Naive thymus-derived CD4-positive, alpha-beta T cell (primary cell): ENCODE measurements around the gene LMO7. TPM values are rescaled to one million over a fixed set of nuclear protein-coding genes. Genes with fewer than 3 reads are reported as not detected.
"Not testable (repeated sequence)": the region's sequence is repeated elsewhere in the genome, so short reads cannot be mapped to it uniquely, and the experiment has no call there.

Source experiments
- ATAC-seq: fragments of 150-1000 bp; cut with Tn5 transposase; 2 replicates; pipeline ENCODE4 v1.10.0; 2021; ENCODE audit warnings: mild to moderate bottlenecking, moderate library complexity
- CTCF ChIA-PET: fragments of 350-600 bp; sonication (Branson Sonifier 250); formaldehyde crosslinking; loops from one replicate; lab custom pipeline; 2021; ENCODE audit warnings: antibody characterized with exemption; lab: Charles Lee
- POLR2A ChIA-PET: fragments of 350-600 bp; sonication (Branson Sonifier 250); formaldehyde crosslinking; loops from one replicate; lab custom pipeline; 2021; ENCODE audit warnings: antibody characterized with exemption, inconsistent platforms; lab: Charles Lee
- DNase-seq, 9 donors: peaks; one replicate each; pipeline versions ENCODE4 v3.0.0 to v3.0.0-alpha.2; 2020 to 2022; ENCODE audit warnings: mixed read lengths in 1 of 9
- H3K27ac ChIP-seq: one replicate; pipeline ENCODE4 v1.7.0; 2013; ENCODE audit warnings: mild to moderate bottlenecking, low read depth, low read length, moderate library complexity
- H3K27me3 ChIP-seq, 2 donors: one replicate each; pipeline ENCODE4 v1.7.0; 2013; ENCODE audit warnings: low read length in 2 of 2, mild to moderate bottlenecking in 2 of 2, moderate library complexity in 2 of 2; ENCODE audit not compliant: control insufficient read depth in 2 of 2, insufficient read depth in 2 of 2
- H3K36me3 ChIP-seq, 3 experiments: 1 replicate in 2 of 3; 2 replicates in 1 of 3; pipeline ENCODE4 v1.7.0; 2013; ENCODE audit warnings: low read length in 3 of 3, mild to moderate bottlenecking in 3 of 3, moderate library complexity in 1 of 3; ENCODE audit not compliant: insufficient read depth in 3 of 3, control insufficient read depth in 2 of 3
- H3K4me1 ChIP-seq, 2 donors: one replicate each; pipeline ENCODE4 v1.7.0; 2013; ENCODE audit warnings: low read length in 2 of 2, mild to moderate bottlenecking in 2 of 2, moderate library complexity in 1 of 2; ENCODE audit not compliant: control insufficient read depth in 2 of 2, insufficient read depth in 2 of 2
- H3K4me3 ChIP-seq: 2 replicates; pipeline ENCODE4 v1.7.0; 2013; ENCODE audit warnings: mild to moderate bottlenecking, low read length
- H3K9me3 ChIP-seq, 3 experiments: 1 replicate in 2 of 3; 2 replicates in 1 of 3; pipeline ENCODE4 v1.7.0; 2013; ENCODE audit warnings: low read length in 3 of 3; ENCODE audit not compliant: control insufficient read depth in 2 of 3
- H3K27ac Mint-ChIP-seq, 9 donors: one replicate each; pipeline ENCODE4 v1.8.0; 2020 to 2022; ENCODE audit warnings: mixed read lengths in 9 of 9, mild to moderate bottlenecking in 8 of 9, moderate library complexity in 5 of 9, inconsistent platforms in 2 of 9
- H3K27me3 Mint-ChIP-seq, 5 donors: one replicate each; pipeline ENCODE4 v1.8.0; 2021 to 2022; ENCODE audit warnings: mixed read lengths in 5 of 5, mild to moderate bottlenecking in 1 of 5
- H3K36me3 Mint-ChIP-seq, 5 donors: one replicate each; pipeline ENCODE4 v1.8.0; 2020 to 2022; ENCODE audit warnings: mixed read lengths in 5 of 5, mild to moderate bottlenecking in 3 of 5, inconsistent platforms in 1 of 5
- H3K4me1 Mint-ChIP-seq, 7 donors: one replicate each; pipeline ENCODE4 v1.8.0; 2020 to 2022; ENCODE audit warnings: mixed read lengths in 7 of 7, mild to moderate bottlenecking in 3 of 7, inconsistent platforms in 1 of 7
- H3K4me3 Mint-ChIP-seq, 10 donors: one replicate each; pipeline ENCODE4 v1.8.0; 2020 to 2022; ENCODE audit warnings: mild to moderate bottlenecking in 10 of 10, mixed read lengths in 10 of 10, moderate library complexity in 6 of 10, inconsistent platforms in 2 of 10
- H3K9me3 Mint-ChIP-seq, 11 donors: one replicate each; pipeline ENCODE4 v1.8.0; 2020 to 2022; ENCODE audit warnings: mixed read lengths in 11 of 11, mild to moderate bottlenecking in 4 of 11, inconsistent platforms in 1 of 11, moderate library complexity in 1 of 11
- intact Hi-C, 2 donors: fragments of 100-400 bp; cut with micrococcal nuclease; formaldehyde crosslinking; loops; one replicate each; pipeline ENCODE4 v1.15.1; 2023
- polyA plus RNA-seq, 2 donors: library from polyadenylated mRNA; unstranded; fragments of 300-500 nt; fragmentation: Illumina TruSeq; gene quantifications; one replicate each; pipeline ENCODE4 v1.2.3, GENCODE V29; 2021
- total RNA-seq, 6 experiments: library from RNA in 5 of 6; stranded (reverse) in 5 of 6; gene quantifications; 1 replicate in 5 of 6; 2 replicates in 1 of 6; pipeline ENCODE4 v1.2.3 and lab custom pipeline; 2021 to 2026

Gene LMO7
- total and polyA plus RNA-seq, 7 experiments from 2014 or later, result 18.0 to 68.1 (median 37.8) TPM

DNA sequence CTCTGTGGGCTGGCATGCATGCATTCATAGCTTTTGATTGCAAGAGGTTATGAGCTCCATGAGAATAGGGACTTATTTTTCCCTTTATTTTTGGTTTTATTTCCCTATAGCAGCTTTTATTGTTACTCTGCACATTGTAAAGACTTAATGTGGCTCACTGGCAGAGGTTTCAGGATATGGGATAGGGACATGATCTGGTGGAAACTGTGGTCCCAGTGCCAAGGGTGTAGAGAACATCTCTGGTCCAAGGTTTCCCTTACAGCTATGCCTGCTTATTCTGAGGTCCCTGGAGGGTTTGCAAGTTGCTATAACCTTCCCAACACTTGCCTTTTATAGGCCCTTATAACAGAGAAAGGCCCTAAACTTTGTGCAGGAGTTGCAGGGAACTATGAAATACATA lies 33.6 kb downstream of the LMO7 start:
- Histone ChIP-seq H3K27ac (no peak overlapping the region), H3K9me3 (no peaks in the 10 kb centered on the region), H3K36me3 (no peaks in the 10 kb centered on the region), H3K4me1 (no peaks in the 10 kb centered on the region), H3K4me3 (no peak overlapping the region), H3K27me3 (no peaks in the 10 kb centered on the region)
- ChIA-PET POLR2A (no interaction called here), CTCF (no interaction called here)
- H3K4me1 Mint-ChIP-seq, result no peaks in the 10 kb centered on the region
- no peak overlapping the region for H3K27ac Mint-ChIP-seq
- H3K27me3 Mint-ChIP-seq, result no peaks in the 10 kb centered on the region
- H3K4me3 Mint-ChIP-seq, result no peak overlapping the region
- ATAC-seq (no peak), DNase-seq (no peak)
- intact Hi-C loops, result loop anchor here in 1 of 2 donors (5.0 kb wide), 1 partner anchor 803 kb away; no protein-coding TSS in a partner anchor
- peaks cover 0 to 18% (median under 1%) of the 10 kb centered on the region in 5 donors for H3K36me3 Mint-ChIP-seq
- no peaks in the 10 kb centered on the region for H3K9me3 Mint-ChIP-seq

DNA sequence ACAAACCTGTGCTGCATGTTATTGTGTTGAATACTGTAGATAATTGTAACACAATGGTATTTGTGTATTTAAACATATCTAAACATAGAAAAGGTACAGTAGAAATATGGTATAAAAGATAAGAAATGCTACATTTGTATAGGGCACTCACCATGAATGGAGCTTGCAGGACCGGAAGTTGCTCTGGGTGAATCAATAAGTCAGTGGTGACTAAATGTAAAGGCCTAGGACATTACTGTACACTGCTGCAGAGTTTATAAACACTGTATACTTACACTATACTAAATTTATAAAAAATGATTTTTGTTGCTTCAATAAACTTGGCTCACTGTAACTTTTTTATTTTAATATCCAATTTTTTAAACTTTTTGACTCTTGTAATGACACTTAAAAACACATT lies 34.4 kb downstream of the LMO7 start:
- no peaks in the 10 kb centered on the region for H3K27me3 ChIP-seq
- intact Hi-C loops, result loop anchor here in 1 of 2 donors (5.0 kb wide), 1 partner anchor 802 kb away; no protein-coding TSS in a partner anchor
- ATAC-seq, result no peak
- DNase-seq, result no peak
- H3K4me1 ChIP-seq, result no peaks in the 10 kb centered on the region
- no peaks in the 10 kb centered on the region for H3K9me3 ChIP-seq
- H3K27ac Mint-ChIP-seq, result no peak overlapping the region
- POLR2A ChIA-PET, result no interaction called here
- no peak overlapping the region for H3K4me3 Mint-ChIP-seq
- peaks cover 0 to 17% (median 2%) of the 10 kb centered on the region in 5 donors for H3K36me3 Mint-ChIP-seq
- CTCF ChIA-PET, result no interaction called here
- no peaks in the 10 kb centered on the region for H3K36me3 ChIP-seq
- H3K4me3 ChIP-seq, result no peak overlapping the region
- H3K4me1 Mint-ChIP-seq, result no peaks in the 10 kb centered on the region
- H3K27me3 Mint-ChIP-seq, result no peaks in the 10 kb centered on the region
- no peak overlapping the region for H3K27ac ChIP-seq
- H3K9me3 Mint-ChIP-seq, result no peaks in the 10 kb centered on the region

DNA sequence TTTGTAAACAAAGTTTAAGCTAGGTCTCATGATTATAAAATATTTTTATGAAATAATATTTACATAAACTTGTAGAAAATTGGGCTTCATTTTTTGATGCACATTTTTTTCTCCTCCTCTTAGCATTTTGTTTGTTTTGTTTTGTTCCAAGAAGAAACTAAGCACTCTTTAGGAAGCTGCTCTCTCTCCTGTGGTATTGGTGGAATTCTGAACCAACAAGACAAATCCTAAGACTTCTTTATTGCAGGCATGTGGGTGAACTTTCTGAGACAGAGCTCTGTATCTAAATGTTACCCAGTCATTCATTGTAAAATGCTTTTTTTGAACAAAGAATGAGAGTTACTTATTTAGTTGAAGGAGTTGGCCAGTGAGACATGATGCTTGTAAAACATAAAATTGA lies 39.3 kb downstream of the LMO7 start:
- H3K9me3 ChIP-seq, result no peaks in the 10 kb centered on the region
- no peak overlapping the region for H3K4me3 ChIP-seq
- ATAC-seq, result no peak
- Mint-ChIP-seq H3K27me3 (no peaks in the 10 kb centered on the region), H3K9me3 (peaks cover 0 to 1% (median 0%) of the 10 kb centered on the region in 11 donors), H3K4me1 (no peaks in the 10 kb centered on the region), H3K4me3 (no peak overlapping the region), H3K27ac (no peak overlapping the region), H3K36me3 (peaks cover 0 to 22% (median 17%) of the 10 kb centered on the region in 5 donors)
- DNase-seq, result no peak
- H3K36me3 ChIP-seq, result no peaks in the 10 kb centered on the region
- no peaks in the 10 kb centered on the region for H3K27me3 ChIP-seq
- no peaks in the 10 kb centered on the region for H3K4me1 ChIP-seq
- H3K27ac ChIP-seq, result no peak overlapping the region
- ChIA-PET POLR2A (no interaction called here), CTCF (interaction anchor here (1.6 kb wide), 1 partner anchor 20 kb away, joined by 5 read pairs; no protein-coding TSS in a partner anchor)
- intact Hi-C loops, result no loop called here

DNA sequence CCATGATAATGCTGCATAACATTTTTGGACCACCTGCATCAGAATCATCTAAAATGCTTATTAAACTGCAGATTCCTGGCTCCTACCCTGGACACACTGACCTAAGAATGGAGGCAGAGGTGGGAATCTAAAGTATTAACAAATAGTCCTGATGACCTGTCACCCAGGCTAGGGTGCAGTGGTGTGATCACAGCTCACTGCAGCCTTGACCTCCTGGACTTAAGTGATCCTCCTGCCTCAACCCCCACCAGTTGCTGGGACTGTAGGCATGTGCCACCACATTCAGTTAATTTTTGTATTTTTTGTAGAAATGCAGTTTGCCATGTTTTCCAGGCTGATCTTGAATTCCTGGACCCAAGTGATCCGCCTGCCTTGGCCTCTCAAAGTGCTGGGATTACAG lies 43.3 kb downstream of the LMO7 start:
- H3K4me1 ChIP-seq, result no peaks in the 10 kb centered on the region
- Mint-ChIP-seq H3K36me3 (peaks cover 0 to 24% (median 17%) of the 10 kb centered on the region in 5 donors), H3K9me3 (peaks cover 0 to 3% (median 0%) of the 10 kb centered on the region in 11 donors), H3K4me3 (no peak overlapping the region), H3K27me3 (no peaks in the 10 kb centered on the region), H3K27ac (no peak overlapping the region), H3K4me1 (no peaks in the 10 kb centered on the region)
- no peaks in the 10 kb centered on the region for H3K36me3 ChIP-seq
- ChIA-PET CTCF (interaction anchor here (1.3 kb wide), 1 partner anchor 16 kb away, joined by 6 read pairs; no protein-coding TSS in a partner anchor), POLR2A (no interaction called here)
- no peaks in the 10 kb centered on the region for H3K9me3 ChIP-seq
- no peaks in the 10 kb centered on the region for H3K27me3 ChIP-seq
- no peak for DNase-seq
- intact Hi-C loops, result no loop called here
- no peak overlapping the region for H3K27ac ChIP-seq
- ATAC-seq, result no peak
- no peak overlapping the region for H3K4me3 ChIP-seq

DNA sequence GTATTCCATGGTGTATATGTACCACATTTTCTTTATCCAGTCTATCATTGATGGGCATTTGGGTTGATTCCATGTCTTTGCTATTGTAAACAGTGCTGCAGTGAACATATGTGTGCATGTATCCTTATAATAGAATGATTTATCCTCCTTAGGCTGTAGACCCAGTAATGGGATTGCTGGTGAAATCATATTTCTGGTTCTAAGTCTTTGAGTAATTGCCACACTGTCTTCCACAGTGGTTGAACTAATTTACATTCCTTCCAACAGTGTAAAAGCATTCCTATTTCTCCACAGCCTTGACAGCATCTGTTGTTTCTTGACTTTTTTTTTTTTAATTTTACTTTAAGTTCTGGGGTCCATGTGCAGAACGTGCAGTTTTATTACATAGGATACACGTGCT lies 44.1 kb downstream of the LMO7 start:
- H3K4me1 ChIP-seq, H3K27me3 Mint-ChIP-seq, H3K27ac ChIP-seq, H3K27ac Mint-ChIP-seq, POLR2A ChIA-PET, H3K9me3 Mint-ChIP-seq, H3K4me3 Mint-ChIP-seq, ATAC-seq, H3K4me1 Mint-ChIP-seq, CTCF ChIA-PET, DNase-seq, intact Hi-C loops, H3K9me3 ChIP-seq, H3K27me3 ChIP-seq, H3K36me3 ChIP-seq, H3K4me3 ChIP-seq: not testable (repeated sequence)
- H3K36me3 Mint-ChIP-seq, result peaks cover 2 to 24% (median 17%) of the 10 kb centered on the region in 5 donors

DNA sequence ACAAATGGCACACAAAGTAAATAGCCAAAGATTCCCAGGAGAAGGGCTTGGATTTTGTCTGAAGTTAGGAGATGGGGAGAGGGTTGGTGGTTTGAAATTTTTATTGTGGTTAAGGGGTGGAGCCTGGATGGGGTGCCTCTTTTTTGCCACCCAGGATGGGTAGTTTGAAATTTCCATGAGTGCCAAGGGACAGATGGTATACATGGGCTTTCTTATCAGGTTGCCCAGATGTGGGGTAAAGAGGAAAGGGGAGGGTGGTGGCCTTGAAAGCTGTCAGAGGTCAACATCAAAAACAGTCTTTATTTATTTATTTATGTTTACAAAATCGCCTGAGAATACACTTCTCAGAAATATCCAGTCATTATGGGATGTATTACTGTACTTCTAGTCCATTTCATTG lies 46.2 kb downstream of the LMO7 start:
- Mint-ChIP-seq H3K27me3 (no peaks in the 10 kb centered on the region), H3K4me1 (peaks cover 0 to 6% (median 0%) of the 10 kb centered on the region in 7 donors), H3K9me3 (peaks cover 0 to 3% (median 0%) of the 10 kb centered on the region in 11 donors), H3K36me3 (peaks cover 2 to 24% (median 13%) of the 10 kb centered on the region in 5 donors), H3K4me3 (no peak overlapping the region), H3K27ac (no peak overlapping the region)
- CTCF ChIA-PET, result no interaction called here
- intact Hi-C loops, result no loop called here
- no peaks in the 10 kb centered on the region for H3K9me3 ChIP-seq
- POLR2A ChIA-PET, result interaction anchor here (0.6 kb wide), 1 partner anchor 784 kb away, joined by 6 read pairs; no protein-coding TSS in a partner anchor
- H3K4me3 ChIP-seq, result no peak overlapping the region
- ATAC-seq, result no peak
- no peaks in the 10 kb centered on the region for H3K36me3 ChIP-seq
- H3K27me3 ChIP-seq, result no peaks in the 10 kb centered on the region
- H3K27ac ChIP-seq, result no peak overlapping the region
- DNase-seq, result no peak
- no peaks in the 10 kb centered on the region for H3K4me1 ChIP-seq

DNA sequence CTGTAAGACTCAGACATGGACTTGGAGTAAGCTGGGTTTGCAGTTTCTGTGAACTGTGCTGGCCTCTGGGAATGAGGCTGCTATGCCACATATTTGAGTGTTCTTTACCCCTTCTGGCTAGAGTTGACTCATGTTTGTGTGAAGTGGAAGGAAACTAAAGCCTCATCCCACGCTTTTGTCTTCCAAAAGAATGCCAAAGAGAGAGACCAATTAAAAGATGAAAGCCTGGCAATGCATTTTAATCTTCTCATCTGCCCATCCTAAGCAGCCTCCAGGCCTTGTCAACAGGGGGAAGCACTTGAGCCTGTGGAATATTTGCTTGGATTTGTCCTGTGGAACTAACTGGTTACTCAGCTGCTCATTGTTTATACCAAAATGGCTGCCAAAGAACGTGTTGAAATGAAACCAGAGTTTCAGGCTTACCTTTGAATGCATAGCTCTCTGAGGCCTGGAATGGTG lies 49.1 kb downstream of the LMO7 start:
- intact Hi-C loops, result no loop called here
- H3K9me3 ChIP-seq, result no peaks in the 10 kb centered on the region
- ChIA-PET POLR2A (no interaction called here), CTCF (interaction anchor here (0.7 to 1.3 kb wide), 2 partner anchors 10 to 11 kb away, joined by 3 to 4 read pairs; no protein-coding TSS in a partner anchor)
- DNase-seq, result no peak
- Mint-ChIP-seq H3K4me1 (peaks cover 0 to 6% (median 0%) of the 10 kb centered on the region in 7 donors), H3K27me3 (no peaks in the 10 kb centered on the region), H3K36me3 (peaks cover 0 to 20% (median 5%) of the 10 kb centered on the region in 5 donors), H3K9me3 (peaks cover 0 to 1% (median 0%) of the 10 kb centered on the region in 11 donors), H3K4me3 (no peak overlapping the region), H3K27ac (no peak overlapping the region)
- H3K27ac ChIP-seq, result no peak overlapping the region
- no peak for ATAC-seq
- no peaks in the 10 kb centered on the region for H3K36me3 ChIP-seq
- no peak overlapping the region for H3K4me3 ChIP-seq
- H3K4me1 ChIP-seq, result no peaks in the 10 kb centered on the region
- no peaks in the 10 kb centered on the region for H3K27me3 ChIP-seq
